ENCODE data around the gene ZNF385B.

The ZNF385B gene

GRCh38 chr2:179559108-179559806 is 302.2 kb downstream of the ZNF385B start (continued):
- TF ChIP-seq ZBTB44 (tag by site-specific recombination; IDR thresholded peaks at IDR 0.05), result no peak
- TF ChIP-seq ZSCAN5A (tag by site-specific recombination; IDR thresholded peaks at IDR 0.05), result no peak
- TF ChIP-seq OSR2 (tag by site-specific recombination; IDR thresholded peaks at IDR 0.05), result no peak
- TF ChIP-seq ZSCAN16 (tag by site-specific recombination; IDR thresholded peaks at IDR 0.05), result no peak
- TF ChIP-seq ZNF423 (tag by site-specific recombination; IDR thresholded peaks at IDR 0.05), result no peak
- TF ChIP-seq ZNF707 (tag by site-specific recombination; IDR thresholded peaks at IDR 0.05), result no peak
- no peak for TF ChIP-seq ZNF37A (tag by site-specific recombination; IDR thresholded peaks at IDR 0.05)
- TF ChIP-seq BCL6B (tag by site-specific recombination; IDR thresholded peaks at IDR 0.05), result no peak

- TF ChIP-seq ZBTB26 (tag by site-specific recombination; optimal IDR thresholded peaks at IDR 0.05), result no peak
- TF ChIP-seq ZBTB6 (tag by site-specific recombination; IDR thresholded peaks at IDR 0.05), result no peak
- no peak for TF ChIP-seq ZNF488 (tag by site-specific recombination; IDR thresholded peaks at IDR 0.05)
- no peak for TF ChIP-seq ZNF423 (tag by site-specific recombination; IDR thresholded peaks at IDR 0.05)
- TF ChIP-seq ZNF169 (tag by site-specific recombination; IDR thresholded peaks at IDR 0.05), result no peak
- no peak for TF ChIP-seq ZNF24 (tag by site-specific recombination; IDR thresholded peaks at IDR 0.05)
- TF ChIP-seq ZSCAN30 (tag by site-specific recombination; IDR thresholded peaks at IDR 0.05), result no peak
These were observed 303.1 kb downstream of the ZNF385B start for GRCh38 chr2:179558010-179558934.

More at GRCh38 chr2:179558010-179558934, 303.1 kb downstream of the ZNF385B start:
- no peaks in the 10 kb centered on the region for H3K36me3 ChIP-seq (ENCODE audit: control insufficient read depth in 2 of 2, insufficient read depth in 1 of 2, low read length in 2 of 2)
- H3K27ac ChIP-seq (ENCODE audit: extremely low read depth, low read depth, low read length), result no peak overlapping the region
- no peak overlapping the region for H3K4me3 ChIP-seq (ENCODE audit: low read depth, low read length)
- ChIA-PET POLR2A (no interaction called here), CTCF (no interaction called here)
- no peaks in the 10 kb centered on the region for H3K9me3 ChIP-seq (ENCODE audit: control insufficient read depth, insufficient read depth, low read depth, low read length)
- no peaks in the 10 kb centered on the region for H3K4me1 ChIP-seq (ENCODE audit: control insufficient read depth, insufficient read depth, low read length)
